ENCODE data around the gene BTNL9. TPM values are rescaled to one million over a fixed set of nuclear protein-coding genes. Genes with fewer than 3 reads are reported as not detected.

Gene BTNL9
- total RNA-seq, 5 donors from 2014 or later (not counting 1 experiment from before 2014, with no cell fraction given), result 0.41 to 0.95 (median 0.66) TPM; not detected in 2

- Histone ChIP-seq H3K4me3 (ENCODE audit: control insufficient read depth in 1 of 2, extremely low read depth in 1 of 2, low read length in 1 of 2) (no peak overlapping the region), H3K4me1 (ENCODE audit: control insufficient read depth in 1 of 2, extremely low read depth in 1 of 2, insufficient read depth in 2 of 2, low read length in 2 of 2) (peaks cover 0 to 4% of the 10 kb centered on the region in 2 experiments), H3K9me3 (no peaks in the 10 kb centered on the region), H3K36me3 (ENCODE audit: control insufficient read depth in 2 of 2, extremely low read depth in 1 of 2, insufficient read depth in 1 of 2, low read length in 1 of 2) (no peaks in the 10 kb centered on the region), H3K27me3 (replicated peaks in 1 of 2; ENCODE audit: control insufficient read depth in 2 of 2, extremely low read depth in 1 of 2, insufficient read depth in 2 of 2, low read length in 1 of 2) (peaks cover 10 to 53% of the 10 kb centered on the region in 2 experiments), H3K27ac (ENCODE audit: low read length) (no peak overlapping the region)
- no peaks in the 10 kb centered on the region for H3K36me3 Mint-ChIP-seq
- ChIA-PET POLR2A (no interaction called here), CTCF (no interaction called here)
- H3K9me3 Mint-ChIP-seq, result no peaks in the 10 kb centered on the region
- 70% methylated on average over 5 of the region's 7 CpGs for WGBS (ENCODE audit: insufficient coverage)
- peaks cover 79 to 82% of the 10 kb centered on the region in 2 donors for H3K27me3 Mint-ChIP-seq
- no peak overlapping the region for H3K4me3 Mint-ChIP-seq
- no peak overlapping the region for H3K27ac Mint-ChIP-seq
- DNase-seq (no peak), ATAC-seq (replicated peaks in 1 of 4) (no peak)
- H3K4me1 Mint-ChIP-seq, result peaks cover 0 to 2% (median 0%) of the 10 kb centered on the region in 3 donors
These were observed 24.9 kb downstream of the BTNL9 start for GRCh38 chr5:181064987-181065386.

GRCh38 chr5:181069767-181070491, 29.9 kb downstream of the BTNL9 start:
- no peak overlapping the region for H3K27ac Mint-ChIP-seq
- no peak overlapping the region for H3K4me3 Mint-ChIP-seq
- DNase-seq, result no peak
- no peaks in the 10 kb centered on the region for H3K36me3 ChIP-seq (ENCODE audit: control insufficient read depth in 2 of 2, extremely low read depth in 1 of 2, insufficient read depth in 1 of 2, low read length in 1 of 2)
- 36% methylated on average over 24 of the region's 26 CpGs for WGBS (ENCODE audit: insufficient coverage)
- POLR2A ChIA-PET, result no interaction called here
- H3K4me3 ChIP-seq (ENCODE audit: control insufficient read depth in 1 of 2, extremely low read depth in 1 of 2, low read length in 1 of 2), result no peak overlapping the region
- ATAC-seq (replicated peaks in 1 of 4), result no peak
- H3K9me3 ChIP-seq, result no peaks in the 10 kb centered on the region
- H3K27me3 ChIP-seq (replicated peaks in 1 of 2; ENCODE audit: control insufficient read depth in 2 of 2, extremely low read depth in 1 of 2, insufficient read depth in 2 of 2, low read length in 1 of 2), result peaks cover 3 to 57% of the 10 kb centered on the region in 2 experiments
- no peaks in the 10 kb centered on the region for H3K9me3 Mint-ChIP-seq
- CTCF ChIA-PET, result no interaction called here
- peaks cover 0 to 4% of the 10 kb centered on the region in 2 experiments for H3K4me1 ChIP-seq (ENCODE audit: control insufficient read depth in 1 of 2, extremely low read depth in 1 of 2, insufficient read depth in 2 of 2, low read length in 2 of 2)
- H3K27me3 Mint-ChIP-seq, result peaks cover 57 to 76% of the 10 kb centered on the region in 2 donors
- H3K27ac ChIP-seq (ENCODE audit: low read length), result no peak overlapping the region
- H3K36me3 Mint-ChIP-seq, result no peaks in the 10 kb centered on the region
- H3K4me1 Mint-ChIP-seq, result peaks cover 0 to 2% (median 0%) of the 10 kb centered on the region in 3 donors

GRCh38 chr5:181070523-181070922, 30.5 kb downstream of the BTNL9 start:
- no peaks in the 10 kb centered on the region for H3K36me3 Mint-ChIP-seq
- ChIA-PET CTCF (no interaction called here), POLR2A (no interaction called here)
- H3K9me3 Mint-ChIP-seq, result no peaks in the 10 kb centered on the region
- H3K36me3 ChIP-seq (ENCODE audit: control insufficient read depth in 2 of 2, extremely low read depth in 1 of 2, insufficient read depth in 1 of 2, low read length in 1 of 2), result no peaks in the 10 kb centered on the region
- H3K4me1 ChIP-seq (ENCODE audit: control insufficient read depth in 1 of 2, extremely low read depth in 1 of 2, insufficient read depth in 2 of 2, low read length in 2 of 2), result peaks cover 0 to 4% of the 10 kb centered on the region in 2 experiments
- H3K27ac ChIP-seq (ENCODE audit: low read length), result no peak overlapping the region
- H3K27me3 ChIP-seq (replicated peaks in 1 of 2; ENCODE audit: control insufficient read depth in 2 of 2, extremely low read depth in 1 of 2, insufficient read depth in 2 of 2, low read length in 1 of 2), result peaks cover 3 to 53% of the 10 kb centered on the region in 2 experiments
- no peak overlapping the region for H3K27ac Mint-ChIP-seq
- H3K9me3 ChIP-seq, result no peaks in the 10 kb centered on the region
- H3K4me3 Mint-ChIP-seq, result no peak overlapping the region
- H3K4me3 ChIP-seq (ENCODE audit: control insufficient read depth in 1 of 2, extremely low read depth in 1 of 2, low read length in 1 of 2), result no peak overlapping the region
- ATAC-seq (replicated peaks in 1 of 4), result no peak
- no peak for DNase-seq
- peaks cover 0 to 2% (median 0%) of the 10 kb centered on the region in 3 donors for H3K4me1 Mint-ChIP-seq
- H3K27me3 Mint-ChIP-seq, result peaks cover 58 to 76% of the 10 kb centered on the region in 2 donors
- WGBS (ENCODE audit: insufficient coverage), result 59% methylated on average over 12 of the region's 14 CpGs

GRCh38 chr5:181071257-181071656, 31.2 kb downstream of the BTNL9 start:
- Mint-ChIP-seq H3K4me1 (peaks cover 0 to 2% (median 0%) of the 10 kb centered on the region in 3 donors), H3K27me3 (peaks cover 58 to 75% of the 10 kb centered on the region in 2 donors), H3K27ac (no peak overlapping the region), H3K4me3 (no peak overlapping the region), H3K9me3 (peaks cover 0 to 2% (median 0%) of the 10 kb centered on the region in 3 donors), H3K36me3 (no peaks in the 10 kb centered on the region)
- CTCF ChIA-PET, result no interaction called here
- H3K4me3 ChIP-seq (ENCODE audit: control insufficient read depth in 1 of 2, extremely low read depth in 1 of 2, low read length in 1 of 2), result no peak overlapping the region
- H3K27ac ChIP-seq (ENCODE audit: low read length), result no peak overlapping the region
- no peaks in the 10 kb centered on the region for H3K36me3 ChIP-seq (ENCODE audit: control insufficient read depth in 2 of 2, extremely low read depth in 1 of 2, insufficient read depth in 1 of 2, low read length in 1 of 2)
- peaks cover 0 to 4% of the 10 kb centered on the region in 2 experiments for H3K4me1 ChIP-seq (ENCODE audit: control insufficient read depth in 1 of 2, extremely low read depth in 1 of 2, insufficient read depth in 2 of 2, low read length in 2 of 2)
- DNase-seq (no peak), ATAC-seq (replicated peaks in 1 of 4) (no peak)
- no peaks in the 10 kb centered on the region for H3K9me3 ChIP-seq
- H3K27me3 ChIP-seq (replicated peaks in 1 of 2; ENCODE audit: control insufficient read depth in 2 of 2, extremely low read depth in 1 of 2, insufficient read depth in 2 of 2, low read length in 1 of 2), result peaks cover 3 to 52% of the 10 kb centered on the region in 2 experiments
- POLR2A ChIA-PET, result no interaction called here
- WGBS (ENCODE audit: insufficient coverage), result 68% methylated on average over 4 of the region's 6 CpGs

- Histone ChIP-seq H3K4me3 (ENCODE audit: control insufficient read depth in 1 of 2, extremely low read depth in 1 of 2, low read length in 1 of 2) (no peak overlapping the region), H3K27me3 (replicated peaks in 1 of 2; ENCODE audit: control insufficient read depth in 2 of 2, extremely low read depth in 1 of 2, insufficient read depth in 2 of 2, low read length in 1 of 2) (peaks cover 9 to 44% of the 10 kb centered on the region in 2 experiments), H3K9me3 (no peaks in the 10 kb centered on the region), H3K27ac (ENCODE audit: low read length) (no peak overlapping the region), H3K4me1 (ENCODE audit: control insufficient read depth in 1 of 2, extremely low read depth in 1 of 2, insufficient read depth in 2 of 2, low read length in 2 of 2) (no peaks in the 10 kb centered on the region), H3K36me3 (ENCODE audit: control insufficient read depth in 2 of 2, extremely low read depth in 1 of 2, insufficient read depth in 1 of 2, low read length in 1 of 2) (no peaks in the 10 kb centered on the region)
- Mint-ChIP-seq H3K36me3 (no peaks in the 10 kb centered on the region), H3K4me1 (no peaks in the 10 kb centered on the region), H3K27ac (no peak overlapping the region), H3K9me3 (peaks cover 0 to 4% (median 4%) of the 10 kb centered on the region in 3 donors), H3K4me3 (no peak overlapping the region), H3K27me3 (peaks cover 23 to 39% of the 10 kb centered on the region in 2 donors)
- DNase-seq (no peak), ATAC-seq (replicated peaks in 1 of 4) (no peak)
- ChIA-PET CTCF (no interaction called here), POLR2A (no interaction called here)
These were observed 36.9 kb downstream of the BTNL9 start for GRCh38 chr5:181076920-181077319.

GRCh38 chr5:181081989-181082388, 41.9 kb downstream of the BTNL9 start:
- ChIA-PET CTCF (no interaction called here), POLR2A (no interaction called here)
- Histone ChIP-seq H3K4me3 (ENCODE audit: control insufficient read depth in 1 of 2, extremely low read depth in 1 of 2, low read length in 1 of 2) (no peak overlapping the region), H3K36me3 (ENCODE audit: control insufficient read depth in 2 of 2, extremely low read depth in 1 of 2, insufficient read depth in 1 of 2, low read length in 1 of 2) (no peaks in the 10 kb centered on the region), H3K27me3 (replicated peaks in 1 of 2; ENCODE audit: control insufficient read depth in 2 of 2, extremely low read depth in 1 of 2, insufficient read depth in 2 of 2, low read length in 1 of 2) (peaks cover 14 to 38% of the 10 kb centered on the region in 2 experiments), H3K4me1 (ENCODE audit: control insufficient read depth in 1 of 2, extremely low read depth in 1 of 2, insufficient read depth in 2 of 2, low read length in 2 of 2) (no peaks in the 10 kb centered on the region), H3K9me3 (no peaks in the 10 kb centered on the region), H3K27ac (ENCODE audit: low read length) (no peak overlapping the region)
- Mint-ChIP-seq H3K4me1 (no peaks in the 10 kb centered on the region), H3K4me3 (no peak overlapping the region), H3K9me3 (peaks cover 0 to 4% (median 0%) of the 10 kb centered on the region in 3 donors), H3K27me3 (peaks cover 36 to 47% of the 10 kb centered on the region in 2 donors), H3K36me3 (no peaks in the 10 kb centered on the region), H3K27ac (no peak overlapping the region)
- ATAC-seq (replicated peaks in 1 of 4) (no peak), DNase-seq (no peak)
